ENCODE measurements around the gene MTCL3.

MTCL3 gene

DNA sequence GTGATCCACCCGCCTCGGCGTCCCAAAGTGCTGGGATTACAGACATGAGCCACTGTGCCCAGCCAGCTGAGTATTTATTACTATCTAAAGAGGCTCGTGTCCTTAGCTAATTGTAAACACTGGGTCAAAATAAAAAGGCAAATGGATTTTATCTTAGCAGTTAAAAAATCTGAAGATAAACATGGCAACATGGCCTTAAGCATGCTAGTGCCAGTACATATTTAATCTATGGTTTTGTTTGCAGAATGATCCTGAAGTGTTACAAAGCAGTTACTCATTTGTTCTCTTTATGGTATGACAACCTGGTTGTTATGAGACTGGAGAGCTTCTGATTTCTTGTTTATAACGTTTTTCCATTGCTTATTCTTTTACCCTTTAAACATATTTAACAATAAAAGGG, 56.1 kb downstream of the MTCL3 start:
- no peaks in the 10 kb centered on the region for H3K36me3 ChIP-seq (ENCODE audit: insufficient read depth, low read length)
- no peaks in the 10 kb centered on the region for H3K79me2 ChIP-seq (ENCODE audit: insufficient read depth, low read depth, low read length)
- POLR2A ChIA-PET, result interaction anchor here (0.6 kb wide), 2 partner anchors 122 to 217 kb away, joined by 3 read pairs; no protein-coding TSS in a partner anchor
- TF ChIP-seq EZH2phosphoT487 (IDR thresholded peaks at IDR 0.05; ENCODE audit: borderline replicate concordance, low read depth, low read length), result no peak
- no peak for TF ChIP-seq CTCF (conservative IDR thresholded peaks at IDR 0.05; ENCODE audit: low read length)
- no peak overlapping the region for H3K27ac ChIP-seq (ENCODE audit: low read depth, low read length, poor library complexity, severe bottlenecking)
- intact Hi-C loops (cut with micrococcal nuclease; ENCODE audit: unreplicated experiment), result no loop called here
- no peak overlapping the region for H2AFZ ChIP-seq (ENCODE audit: low read length)
- H3K4me3 ChIP-seq (ENCODE audit: low read depth, low read length, poor library complexity, severe bottlenecking), result no peak overlapping the region
- BruUV-seq (replicated peaks), result no TSS peak
- H4K20me1 ChIP-seq (ENCODE audit: insufficient read depth, low read length), result no peaks in the 10 kb centered on the region
- no peaks in the 10 kb centered on the region for H3K9me3 ChIP-seq (ENCODE audit: low read length)
- H3K4me1 ChIP-seq (ENCODE audit: insufficient read depth, low read length, poor library complexity, severe bottlenecking), result no peaks in the 10 kb centered on the region
- DNase-seq (ENCODE audit: low spot score), result no peak
- no peak overlapping the region for H3K4me2 ChIP-seq (ENCODE audit: low read length)
- no peaks in the 10 kb centered on the region for H3K9me2 ChIP-seq (ENCODE audit: insufficient read depth, low read length)
- CTCF ChIA-PET (ENCODE audit: unreplicated experiment), result no interaction called here

DNA sequence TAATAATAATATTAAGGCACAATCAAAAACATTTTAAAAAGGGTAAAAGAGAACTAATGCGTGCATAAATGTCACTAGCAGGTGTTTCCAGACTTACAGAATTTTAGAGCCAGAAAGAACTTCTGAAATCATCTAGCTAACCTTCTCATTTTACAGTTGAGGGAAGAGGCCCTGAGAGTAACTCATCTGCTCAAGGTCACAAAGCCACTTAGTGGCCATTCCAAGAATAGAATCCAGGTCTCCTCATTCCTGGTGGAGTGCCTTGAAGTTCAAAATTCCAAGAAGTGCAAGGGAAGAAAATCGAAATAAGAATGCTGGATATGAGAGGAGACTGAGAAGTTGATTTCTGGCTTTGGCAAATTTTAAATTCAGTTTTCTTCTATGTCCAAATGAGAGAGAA, 56.8 kb downstream of the MTCL3 start:
- H3K4me2 ChIP-seq (ENCODE audit: low read length), result no peak overlapping the region
- no peaks in the 10 kb centered on the region for H3K79me2 ChIP-seq (ENCODE audit: insufficient read depth, low read depth, low read length)
- BruUV-seq (replicated peaks), result no TSS peak
- TF ChIP-seq CTCF (conservative IDR thresholded peaks at IDR 0.05; ENCODE audit: low read length) (no peak), EZH2phosphoT487 (IDR thresholded peaks at IDR 0.05; ENCODE audit: borderline replicate concordance, low read depth, low read length) (no peak)
- intact Hi-C loops (cut with micrococcal nuclease; ENCODE audit: unreplicated experiment), result no loop called here
- no peaks in the 10 kb centered on the region for H3K9me3 ChIP-seq (ENCODE audit: low read length)
- no peaks in the 10 kb centered on the region for H3K36me3 ChIP-seq (ENCODE audit: insufficient read depth, low read length)
- H3K9me2 ChIP-seq (ENCODE audit: insufficient read depth, low read length), result no peaks in the 10 kb centered on the region
- no peak overlapping the region for H3K4me3 ChIP-seq (ENCODE audit: low read depth, low read length, poor library complexity, severe bottlenecking)
- no peak overlapping the region for H2AFZ ChIP-seq (ENCODE audit: low read length)
- no peaks in the 10 kb centered on the region for H3K4me1 ChIP-seq (ENCODE audit: insufficient read depth, low read length, poor library complexity, severe bottlenecking)
- CTCF ChIA-PET (ENCODE audit: unreplicated experiment), result no interaction called here
- no peak overlapping the region for H3K27ac ChIP-seq (ENCODE audit: low read depth, low read length, poor library complexity, severe bottlenecking)
- no peaks in the 10 kb centered on the region for H4K20me1 ChIP-seq (ENCODE audit: insufficient read depth, low read length)
- POLR2A ChIA-PET, result interaction anchor here (0.6 kb wide), 1 partner anchor 217 kb away, joined by 3 read pairs; no protein-coding TSS in a partner anchor
- DNase-seq (ENCODE audit: low spot score), result no peak

- no peak overlapping the region for H3K27ac ChIP-seq (ENCODE audit: low read depth, low read length, poor library complexity, severe bottlenecking)
- intact Hi-C loops (cut with micrococcal nuclease; ENCODE audit: unreplicated experiment), result no loop called here
- no peak overlapping the region for H2AFZ ChIP-seq (ENCODE audit: low read length)
- ChIA-PET POLR2A (no interaction called here), CTCF (ENCODE audit: unreplicated experiment) (no interaction called here)
- H3K9me3 ChIP-seq (ENCODE audit: low read length), result no peaks in the 10 kb centered on the region
- H3K4me3 ChIP-seq (ENCODE audit: low read depth, low read length, poor library complexity, severe bottlenecking), result no peak overlapping the region
- no peaks in the 10 kb centered on the region for H3K36me3 ChIP-seq (ENCODE audit: insufficient read depth, low read length)
- H3K9me2 ChIP-seq (ENCODE audit: insufficient read depth, low read length), result no peaks in the 10 kb centered on the region
- no TSS peak for BruUV-seq (replicated peaks)
- H3K79me2 ChIP-seq (ENCODE audit: insufficient read depth, low read depth, low read length), result no peaks in the 10 kb centered on the region
- DNase-seq (ENCODE audit: low spot score), result no peak
- H3K4me1 ChIP-seq (ENCODE audit: insufficient read depth, low read length, poor library complexity, severe bottlenecking), result no peaks in the 10 kb centered on the region
- no peaks in the 10 kb centered on the region for H4K20me1 ChIP-seq (ENCODE audit: insufficient read depth, low read length)
- H3K4me2 ChIP-seq (ENCODE audit: low read length), result no peak overlapping the region
- TF ChIP-seq CTCF (conservative IDR thresholded peaks at IDR 0.05; ENCODE audit: low read length) (no peak), EZH2phosphoT487 (IDR thresholded peaks at IDR 0.05; ENCODE audit: borderline replicate concordance, low read depth, low read length) (no peak)
These were observed 58.7 kb downstream of the MTCL3 start for GRCh38 chr6:127460465-127460864.

Measured in OCI-LY7 (cell line).